GM19328 (cell line): Measurements from ENCODE around the gene TCF12.
"Not testable (repeated sequence)": the region's sequence is repeated elsewhere in the genome, so short reads cannot be mapped to it uniquely, and the experiment has no call there.

Source experiments
- ATAC-seq: cut with Tn5 transposase; IDR thresholded peaks from one replicate; pipeline ENCODE4 v1.9.1; 2021; ENCODE audit warnings: mild to moderate bottlenecking, moderate library complexity; ENCODE audit not compliant: unreplicated experiment

The TCF12 gene

DNA sequence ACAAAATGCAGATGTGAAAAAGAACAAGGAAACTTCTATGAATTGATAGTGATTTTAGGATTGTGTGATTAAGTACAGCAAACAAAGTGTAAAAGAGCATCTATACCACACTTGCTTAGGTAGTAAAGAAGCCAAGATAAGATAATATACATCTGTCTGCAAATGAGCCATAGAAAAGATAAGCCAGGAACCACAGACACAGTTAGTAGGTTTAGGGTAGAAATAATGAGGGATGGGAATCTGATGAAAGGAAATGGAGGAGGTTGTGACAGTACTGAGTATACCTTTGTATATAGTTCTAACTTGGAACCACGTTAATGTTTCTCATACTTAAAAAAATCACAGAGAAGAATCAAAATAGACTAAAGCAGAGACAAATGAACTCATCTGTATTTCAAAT, 54.0 kb downstream of the TCF12 start:
- no peak for ATAC-seq

GRCh38 chr15:56973463-56973862, 55.0 kb downstream of the TCF12 start:
- no peak for ATAC-seq

GRCh38 chr15:56977232-56977631, 58.8 kb downstream of the TCF12 start:
- ATAC-seq: no peak

- no peak for ATAC-seq
These were observed 60.6 kb downstream of the TCF12 start for GRCh38 chr15:56978898-56979662.

DNA sequence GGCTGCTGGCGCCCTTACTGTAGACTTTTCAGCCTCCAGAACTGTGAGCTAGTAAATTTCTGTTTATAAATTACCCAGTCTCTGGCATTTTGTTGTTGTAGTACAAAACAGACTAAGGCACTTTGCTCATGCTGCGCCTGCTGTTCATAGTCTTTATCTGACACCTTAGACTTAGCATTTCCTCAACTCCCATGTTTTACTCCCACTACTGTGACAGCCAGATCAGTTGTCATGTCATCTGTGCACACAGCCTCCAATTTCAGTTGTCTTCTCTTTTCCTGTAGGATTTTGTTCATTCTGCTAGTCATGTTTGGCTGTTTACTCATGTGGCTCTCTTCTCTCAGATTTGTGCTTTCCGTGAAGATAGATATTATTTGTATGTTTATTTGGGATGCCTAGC, 62.0 kb downstream of the TCF12 start:
- ATAC-seq: no peak

DNA sequence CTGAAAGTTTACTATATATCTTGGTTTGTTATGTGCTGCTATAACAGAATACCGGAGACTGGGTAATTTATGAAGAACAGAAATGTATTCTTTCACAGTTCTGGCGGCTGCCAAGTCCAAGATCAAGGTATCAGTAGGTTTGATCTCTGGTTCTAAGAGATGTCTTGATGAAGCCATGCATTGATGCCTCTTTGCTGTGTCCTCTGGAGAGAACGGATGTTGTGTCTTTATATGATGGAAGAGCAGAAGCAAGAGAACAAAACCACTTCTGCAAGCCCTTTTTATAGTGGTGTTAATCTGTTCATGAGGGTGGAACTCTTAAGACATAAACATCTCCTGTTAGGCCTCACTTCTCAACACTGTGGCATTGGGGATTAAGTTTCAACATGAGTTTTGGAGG, 62.7 kb downstream of the TCF12 start:
- no peak for ATAC-seq

DNA sequence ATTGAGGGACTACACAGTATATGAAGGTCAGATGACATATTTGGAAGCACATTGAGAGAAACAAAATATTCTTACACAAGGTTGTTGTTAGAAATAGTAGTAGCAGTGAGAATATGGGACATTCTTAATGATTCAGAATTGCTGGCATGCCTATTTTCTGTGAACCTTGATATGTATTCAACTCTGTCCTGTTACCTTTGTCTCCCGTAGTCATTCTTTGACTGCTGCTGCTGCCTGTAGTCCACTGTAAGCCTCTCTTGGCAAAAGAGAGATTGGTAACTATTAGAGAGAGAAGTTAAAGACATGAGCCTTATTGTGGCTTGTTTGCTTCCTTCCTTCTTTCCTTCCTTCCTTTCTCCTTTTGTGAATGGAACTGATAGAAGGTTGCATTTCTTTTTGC, 64.5 kb downstream of the TCF12 start:
- no peak for ATAC-seq

- ATAC-seq: no peak
These were observed 66.4 kb downstream of the TCF12 start for GRCh38 chr15:56984681-56985481.

DNA sequence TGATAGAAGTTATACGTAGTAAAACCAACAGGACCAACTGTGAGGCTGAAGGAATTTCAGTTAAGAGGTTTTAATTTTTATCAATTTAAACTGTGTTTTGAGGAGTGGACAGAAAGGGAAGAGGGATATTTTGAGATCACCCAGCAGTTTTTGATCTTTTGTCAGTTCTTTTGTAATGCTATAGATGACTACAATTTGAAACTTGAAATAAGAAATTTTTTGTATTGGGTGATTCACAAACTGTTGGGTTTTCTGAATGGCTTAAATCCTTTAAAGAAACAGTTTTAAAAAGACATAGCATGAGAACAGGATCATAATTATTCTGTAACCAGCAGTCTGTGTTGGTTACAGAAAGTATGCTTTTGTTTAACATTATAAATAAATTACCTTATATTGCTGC, 67.4 kb downstream of the TCF12 start:
- no peak for ATAC-seq

DNA sequence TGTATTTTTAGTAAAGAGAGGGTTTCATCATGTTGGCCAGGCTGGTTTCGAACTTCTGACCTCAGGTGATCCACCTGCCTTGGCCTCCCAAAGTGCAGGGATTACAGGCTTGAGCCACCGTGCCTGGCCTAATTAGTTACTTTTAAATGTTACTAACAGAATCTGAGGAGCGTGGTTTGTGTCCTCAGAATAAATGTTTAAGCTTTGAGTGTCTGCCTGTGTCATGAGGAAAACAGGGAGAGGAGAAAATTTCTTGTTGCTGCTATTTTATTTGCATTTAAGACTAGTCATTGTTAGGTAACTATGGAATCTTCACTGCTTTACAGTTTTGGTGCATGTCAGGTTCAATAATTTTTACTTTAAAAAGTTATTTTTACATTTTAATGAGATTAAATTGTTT, 68.8 kb downstream of the TCF12 start:
- ATAC-seq: no peak

GRCh38 chr15:56988219-56988618, 69.8 kb downstream of the TCF12 start:
- ATAC-seq: no peak

GRCh38 chr15:56989411-56989924, 71.0 kb downstream of the TCF12 start:
- no peak for ATAC-seq

DNA sequence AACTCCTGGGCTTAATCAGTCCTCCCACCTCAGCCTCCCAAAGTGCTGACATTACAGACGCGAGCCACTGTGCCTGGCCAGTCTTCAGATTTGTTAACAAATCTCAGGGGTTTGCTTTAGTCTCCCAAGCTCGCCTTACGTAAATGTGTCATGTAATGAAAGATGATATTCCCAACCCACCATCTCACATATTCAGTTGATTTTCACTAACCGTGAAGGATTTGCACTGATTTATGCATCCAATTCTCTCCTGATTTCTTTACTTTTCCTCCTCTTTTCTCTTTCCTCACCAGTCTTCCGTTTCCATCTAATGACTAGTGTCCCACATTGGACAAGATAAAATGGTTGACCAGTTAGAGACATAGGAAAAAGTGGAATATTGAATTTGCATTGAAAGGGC, 72.6 kb downstream of the TCF12 start:
- ATAC-seq: no peak

GRCh38 chr15:56992725-56993124, 74.3 kb downstream of the TCF12 start:
- no peak for ATAC-seq

GRCh38 chr15:56994280-56994679, 75.8 kb downstream of the TCF12 start:
- ATAC-seq: no peak

GRCh38 chr15:56996093-56996492, 77.6 kb downstream of the TCF12 start:
- no peak for ATAC-seq

DNA sequence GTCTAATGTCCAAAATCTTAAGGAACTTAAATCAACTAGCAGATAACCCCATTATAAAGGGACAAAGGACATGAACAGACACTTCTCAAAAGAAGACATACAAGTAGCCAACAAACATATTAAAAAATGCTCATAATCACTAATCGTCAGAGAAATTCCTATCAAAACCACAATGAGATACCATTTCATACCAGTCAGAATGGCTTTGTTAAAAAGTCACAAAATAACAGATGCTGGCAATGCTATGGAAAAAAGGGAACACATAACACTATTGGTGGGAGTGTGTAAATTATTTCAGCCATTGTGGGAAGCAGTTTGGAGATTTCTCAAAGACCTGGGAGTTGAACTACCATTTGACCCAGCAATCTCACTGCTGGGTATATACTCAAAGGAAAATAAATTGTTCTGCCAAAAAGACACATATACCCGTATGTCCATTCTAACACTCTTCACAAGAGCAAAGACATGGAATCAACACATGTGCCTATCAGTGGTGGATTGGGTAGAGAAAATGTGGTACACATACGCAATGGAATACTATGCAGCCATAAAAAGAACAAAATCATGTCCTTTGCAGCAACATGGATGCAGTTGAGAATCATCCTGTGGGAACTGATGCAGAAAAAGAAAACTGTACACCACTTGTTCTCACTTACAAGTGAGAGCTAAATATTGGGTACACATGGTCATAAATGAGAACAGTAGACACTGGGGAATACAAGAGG, 78.5 kb downstream of the TCF12 start:
- ATAC-seq: no peak

DNA sequence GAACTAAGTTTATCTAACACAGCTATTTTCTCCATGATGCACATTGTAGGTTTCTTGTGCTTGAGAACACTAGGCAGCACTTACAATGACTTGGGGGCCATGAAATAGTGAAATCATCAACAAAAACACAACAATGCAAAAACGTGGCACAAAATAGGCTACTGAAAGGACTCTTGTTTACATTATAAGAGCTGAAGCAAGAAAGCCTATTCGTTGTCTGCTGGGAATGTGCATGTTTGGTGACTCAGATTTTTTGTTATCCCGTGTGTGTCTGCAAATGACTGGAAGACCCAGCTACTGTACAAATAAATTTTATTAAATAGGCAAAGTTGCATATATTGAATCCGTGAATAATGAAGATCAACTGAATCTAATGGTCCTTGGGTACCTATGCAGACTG, 85.0 kb downstream of the TCF12 start:
- no peak for ATAC-seq

DNA sequence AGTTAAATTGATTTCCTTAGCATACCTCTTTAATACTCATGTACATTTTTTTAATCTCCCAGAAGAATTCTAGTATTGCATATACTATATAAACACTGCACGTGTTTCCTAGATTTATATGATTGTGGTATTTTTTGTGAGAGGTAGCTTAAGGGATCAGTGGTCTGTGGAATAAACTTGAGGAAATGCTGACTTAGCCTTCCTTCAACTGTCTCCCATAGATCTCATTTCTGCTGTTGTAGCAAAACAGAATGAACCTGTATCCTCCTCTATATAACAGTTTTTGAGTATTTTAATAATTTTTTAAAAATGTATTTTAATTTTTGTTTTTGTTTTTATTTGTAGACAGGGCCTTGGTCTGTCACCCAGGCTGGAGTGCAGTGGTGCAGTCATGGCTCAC, 86.8 kb downstream of the TCF12 start:
- no peak for ATAC-seq

DNA sequence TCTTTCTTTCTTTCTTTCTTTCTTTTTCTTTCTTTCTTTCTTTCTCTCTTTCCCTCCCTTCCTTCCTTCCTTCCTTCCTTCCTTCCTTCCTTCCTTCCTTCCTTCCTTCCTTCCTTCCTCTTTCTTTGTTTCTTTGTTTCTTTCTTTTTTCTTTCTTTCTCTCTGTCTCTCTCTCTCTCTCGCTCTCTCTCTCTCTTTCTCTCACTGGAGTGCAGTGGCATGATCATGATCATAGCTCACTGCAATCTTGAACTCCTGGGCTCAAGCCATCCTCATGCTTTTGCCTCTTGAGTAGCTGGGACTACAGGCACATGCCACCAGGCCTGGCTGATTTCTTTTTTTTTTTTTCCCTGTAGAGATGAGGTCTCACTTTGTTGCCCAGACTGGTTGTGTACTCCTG, 89.4 kb downstream of the TCF12 start:
- ATAC-seq: not testable (repeated sequence)

GRCh38 chr15:57010724-57011123, 92.3 kb downstream of the TCF12 start:
- no peak for ATAC-seq

DNA sequence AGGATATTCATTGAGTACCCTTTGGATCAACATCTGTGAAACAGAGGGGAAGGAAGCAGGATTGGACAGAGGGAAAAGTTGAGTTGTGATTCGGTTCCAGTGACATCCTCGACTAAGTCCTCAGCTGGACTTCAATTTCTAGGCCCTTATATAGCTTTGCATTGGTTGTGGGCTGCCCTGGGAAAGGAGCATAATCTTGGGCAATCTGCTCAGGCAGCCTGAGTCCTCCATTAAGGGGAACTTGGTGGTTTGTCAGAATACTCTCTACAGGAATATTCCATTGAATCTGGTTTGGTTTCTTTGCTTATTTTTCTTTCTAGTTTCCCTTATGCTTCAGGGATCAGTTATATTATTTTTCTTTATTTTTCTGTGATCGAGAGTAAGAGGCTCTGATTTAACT, 94.1 kb downstream of the TCF12 start:
- ATAC-seq: no peak
